Measurements from ENCODE around the gene ARHGAP15. TPM values are rescaled to one million over a fixed set of nuclear protein-coding genes. Genes with fewer than 3 reads are reported as not detected.

Gene ARHGAP15
- total RNA-seq, 3 donors from 2014 or later, result 5.3 to 8.2 (median 5.8) TPM

DNA sequence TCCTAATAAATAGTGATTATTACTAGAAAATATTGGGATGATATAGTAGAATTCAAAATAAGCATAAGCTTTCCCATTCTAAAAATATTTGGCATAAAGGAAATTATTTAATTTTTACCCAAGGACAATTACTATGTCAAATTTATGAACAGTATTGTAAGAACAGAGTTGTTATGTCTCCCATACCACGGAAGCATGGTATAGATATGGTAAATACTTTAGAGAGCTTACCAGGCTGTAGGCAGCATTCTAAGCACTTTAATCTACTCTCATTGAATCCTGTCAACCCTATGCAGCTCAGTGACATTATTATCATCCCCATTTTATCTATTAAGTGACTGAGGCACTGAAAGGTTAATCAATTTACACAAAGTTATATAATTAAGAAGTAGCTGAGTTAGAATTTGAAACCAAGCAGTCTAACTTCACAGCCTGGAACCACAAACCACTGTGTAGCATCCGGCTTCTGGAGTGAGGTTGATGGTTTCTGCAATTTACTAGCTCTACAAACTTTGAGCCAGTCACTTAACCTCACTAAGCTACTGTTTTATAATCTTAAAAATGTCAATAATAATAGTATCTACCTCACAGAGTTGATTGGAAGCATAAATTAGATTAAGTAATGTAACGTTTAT, 323.7 kb downstream of the ARHGAP15 start:
- peak; percentile 43 for ATAC-seq
- H3K9me3 ChIP-seq, result no peaks in the 10 kb centered on the region
- intact Hi-C loops (cut with DNase I, micrococcal nuclease), result no loop called here

GRCh38 chr2:143453981-143454511, 324.8 kb downstream of the ARHGAP15 start:
- no peaks in the 10 kb centered on the region for H3K9me3 ChIP-seq
- intact Hi-C loops (cut with DNase I, micrococcal nuclease), result no loop called here
- H3K36me3 ChIP-seq (ENCODE audit: low read depth), result no peaks in the 10 kb centered on the region
- no peaks in the 10 kb centered on the region for H3K4me1 ChIP-seq (ENCODE audit: low read depth)
- TF ChIP-seq, protein P1, sequence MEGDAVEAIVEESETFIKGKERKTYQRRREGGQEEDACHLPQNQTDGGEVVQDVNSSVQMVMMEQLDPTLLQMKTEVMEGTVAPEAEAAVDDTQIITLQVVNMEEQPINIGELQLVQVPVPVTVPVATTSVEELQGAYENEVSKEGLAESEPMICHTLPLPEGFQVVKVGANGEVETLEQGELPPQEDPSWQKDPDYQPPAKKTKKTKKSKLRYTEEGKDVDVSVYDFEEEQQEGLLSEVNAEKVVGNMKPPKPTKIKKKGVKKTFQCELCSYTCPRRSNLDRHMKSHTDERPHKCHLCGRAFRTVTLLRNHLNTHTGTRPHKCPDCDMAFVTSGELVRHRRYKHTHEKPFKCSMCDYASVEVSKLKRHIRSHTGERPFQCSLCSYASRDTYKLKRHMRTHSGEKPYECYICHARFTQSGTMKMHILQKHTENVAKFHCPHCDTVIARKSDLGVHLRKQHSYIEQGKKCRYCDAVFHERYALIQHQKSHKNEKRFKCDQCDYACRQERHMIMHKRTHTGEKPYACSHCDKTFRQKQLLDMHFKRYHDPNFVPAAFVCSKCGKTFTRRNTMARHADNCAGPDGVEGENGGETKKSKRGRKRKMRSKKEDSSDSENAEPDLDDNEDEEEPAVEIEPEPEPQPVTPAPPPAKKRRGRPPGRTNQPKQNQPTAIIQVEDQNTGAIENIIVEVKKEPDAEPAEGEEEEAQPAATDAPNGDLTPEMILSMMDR (IDR thresholded peaks at IDR 0.05), result no peak
- ATAC-seq (no peak), DNase-seq (no peak)
- no peak overlapping the region for H3K4me3 ChIP-seq

More for the DNA sequence above, 323.7 kb downstream of the ARHGAP15 start:
- no peaks in the 10 kb centered on the region for H3K36me3 ChIP-seq (ENCODE audit: low read depth)
- DNase-seq, result peak in 1 of 3 donors; percentile 23
- H3K4me3 ChIP-seq, result no peak overlapping the region
- no peaks in the 10 kb centered on the region for H3K4me1 ChIP-seq (ENCODE audit: low read depth)
- TF ChIP-seq, protein P1 (IDR thresholded peaks at IDR 0.05), result no peak

GRCh38 chr2:143455317-143455716, 326.1 kb downstream of the ARHGAP15 start:
- Histone ChIP-seq H3K9me3 (no peaks in the 10 kb centered on the region), H3K36me3 (ENCODE audit: low read depth) (no peaks in the 10 kb centered on the region), H3K4me3 (no peak overlapping the region), H3K4me1 (ENCODE audit: low read depth) (no peaks in the 10 kb centered on the region)
- ATAC-seq (no peak), DNase-seq (no peak)
- intact Hi-C loops (cut with DNase I, micrococcal nuclease), result no loop called here
- TF ChIP-seq, protein P1 (IDR thresholded peaks at IDR 0.05), result no peak

DNA sequence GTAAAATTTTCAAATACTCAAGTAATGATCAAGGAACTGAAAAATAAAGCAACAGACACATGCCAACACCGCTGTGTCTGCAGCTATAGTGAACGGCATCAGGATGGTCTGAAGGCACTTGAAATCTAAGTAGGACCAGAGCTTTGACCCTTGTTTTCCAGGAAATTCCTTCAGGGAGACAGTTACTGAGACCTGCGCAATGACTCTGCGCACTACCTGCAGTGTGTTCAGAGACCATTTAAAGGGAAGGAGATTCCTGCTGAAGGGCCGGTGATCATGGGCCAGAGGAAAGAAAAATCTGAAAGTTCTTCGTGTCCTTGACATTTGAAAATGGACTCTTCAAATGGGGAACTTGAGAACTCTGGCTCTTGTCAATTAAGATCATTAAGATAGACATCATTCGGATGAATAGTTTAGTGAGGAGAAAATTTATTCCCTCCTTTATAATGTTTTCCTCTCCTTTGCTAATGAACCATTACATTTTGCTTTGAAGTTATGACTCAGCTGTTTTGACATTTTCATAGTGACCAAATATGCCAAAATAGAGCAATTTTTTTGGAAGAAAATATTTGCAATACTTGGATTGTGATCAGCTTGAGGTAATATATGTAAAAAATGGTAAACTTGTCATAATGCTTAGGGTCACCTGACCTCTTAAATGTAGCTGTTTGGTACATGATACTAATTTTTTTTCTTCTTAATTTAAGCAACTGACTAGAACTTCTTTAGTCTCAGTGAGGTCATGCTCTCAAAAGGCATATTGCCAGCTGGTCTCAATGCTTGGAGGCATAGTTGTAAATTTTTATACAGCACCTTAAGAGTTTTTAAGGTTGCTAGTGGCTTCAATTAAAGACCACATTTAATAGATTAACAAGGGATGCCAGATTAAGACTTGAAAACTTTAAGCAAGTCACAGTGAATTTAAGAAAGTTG, 329.3 kb downstream of the ARHGAP15 start:
- TF ChIP-seq, protein P1 (IDR thresholded peaks at IDR 0.05), result no peak
- ATAC-seq (no peak), DNase-seq (no peak)
- H3K36me3 ChIP-seq (ENCODE audit: low read depth), result no peaks in the 10 kb centered on the region
- intact Hi-C loops (cut with DNase I, micrococcal nuclease), result no loop called here
- H3K4me3 ChIP-seq, result no peak overlapping the region
- H3K9me3 ChIP-seq, result no peaks in the 10 kb centered on the region
- H3K4me1 ChIP-seq (ENCODE audit: low read depth), result no peaks in the 10 kb centered on the region

DNA sequence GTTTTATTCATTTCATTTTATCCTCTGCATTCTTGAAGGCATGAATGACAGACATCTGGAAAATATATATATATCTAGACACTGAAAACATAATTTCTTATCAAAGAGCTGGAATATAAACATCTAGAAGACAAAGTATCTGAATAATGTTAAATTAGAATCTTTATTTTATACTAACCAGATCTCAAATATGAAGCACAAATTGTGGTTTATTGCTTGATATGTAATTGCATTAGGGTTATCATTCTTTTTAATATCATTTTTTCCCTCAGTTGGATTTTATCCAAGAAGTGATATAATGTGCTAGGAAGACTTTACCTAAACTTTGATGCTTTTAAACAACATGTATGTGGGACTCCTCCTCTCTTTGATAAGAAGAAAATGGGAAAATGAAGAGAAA, 331.2 kb downstream of the ARHGAP15 start:
- H3K4me1 ChIP-seq (ENCODE audit: low read depth), result no peaks in the 10 kb centered on the region
- intact Hi-C loops (cut with DNase I, micrococcal nuclease), result no loop called here
- no peaks in the 10 kb centered on the region for H3K36me3 ChIP-seq (ENCODE audit: low read depth)
- TF ChIP-seq, protein P1 (IDR thresholded peaks at IDR 0.05), result no peak
- no peak for DNase-seq
- H3K9me3 ChIP-seq, result no peaks in the 10 kb centered on the region
- no peak for ATAC-seq
- H3K4me3 ChIP-seq, result no peak overlapping the region
